GM23338 (cell line): ENCODE measurements around the gene GRK7. TPM values are rescaled to one million over a fixed set of nuclear protein-coding genes. Genes with fewer than 3 reads are reported as not detected.

Source experiments
- ATAC-seq: fragments of 200-7000 bp; cut with Tn5 transposase; 3 replicates; pipeline ENCODE4 v1.9.1; 2020
- DNase-seq: peaks from one replicate; pipeline ENCODE4 v3.0.0-alpha.2; 2015; ENCODE audit warnings: low spot score
- H2AFZ ChIP-seq: fragments of 200-600 bp; sonication (generic); 2 replicates; pipeline ENCODE4 v1.8.0; 2016; ENCODE audit warnings: antibody characterized with exemption, mild to moderate bottlenecking, moderate library complexity
- H3F3A ChIP-seq: fragments of 200-600 bp; sonication (generic); replicated peaks from 2 replicates; pipeline ENCODE4 v1.8.0; 2017; ENCODE audit warnings: antibody characterized with exemption, mixed run types, low read depth
- H3K27ac ChIP-seq: fragments of 200-600 bp; sonication (generic); 2 replicates; pipeline ENCODE4 v1.6.1; 2016; ENCODE audit warnings: low read depth
- H3K27me3 ChIP-seq: fragments of 200-600 bp; sonication (generic); 2 replicates; pipeline ENCODE4 v1.8.0; 2016; ENCODE audit warnings: mild to moderate bottlenecking, mixed run types, moderate library complexity; ENCODE audit not compliant: insufficient read depth
- H3K36me3 ChIP-seq: fragments of 200-600 bp; sonication (generic); 2 replicates; pipeline ENCODE4 v1.8.0; 2016; ENCODE audit warnings: mild to moderate bottlenecking; ENCODE audit not compliant: insufficient read depth
- H3K4me1 ChIP-seq: fragments of 200-600 bp; sonication (generic); 2 replicates; pipeline ENCODE4 v1.8.0; 2016; ENCODE audit warnings: mild to moderate bottlenecking, moderate library complexity; ENCODE audit not compliant: insufficient read depth
- H3K4me2 ChIP-seq: fragments of 200-600 bp; sonication (generic); 2 replicates; pipeline ENCODE4 v1.7.1; 2017; ENCODE audit warnings: mixed run types
- H3K4me3 ChIP-seq: fragments of 200-600 bp; sonication (generic); 2 replicates; pipeline ENCODE4 v1.6.1; 2016; ENCODE audit warnings: mixed run types
- H3K79me2 ChIP-seq: fragments of 200-600 bp; sonication (generic); replicated peaks from 2 replicates; pipeline ENCODE4 v1.8.0; 2017; ENCODE audit warnings: mild to moderate bottlenecking; ENCODE audit not compliant: insufficient read depth
- H3K9me2 ChIP-seq: fragments of 200-600 bp; sonication (generic); 2 replicates; pipeline ENCODE4 v1.8.0; 2017; ENCODE audit not compliant: insufficient read depth
- H4K20me1 ChIP-seq: fragments of 200-600 bp; sonication (generic); replicated peaks from 2 replicates; pipeline ENCODE4 v1.8.0; 2017; ENCODE audit warnings: mild to moderate bottlenecking; ENCODE audit not compliant: insufficient read depth
- H3K27ac Mint-ChIP-seq: 2 replicates; pipeline ENCODE4 v1.8.0; 2020; ENCODE audit warnings: inconsistent platforms, mild to moderate bottlenecking, moderate library complexity, mixed read lengths
- H3K27me3 Mint-ChIP-seq: 3 replicates; pipeline ENCODE4 v1.8.0; 2022; ENCODE audit warnings: low read depth, mild to moderate bottlenecking, moderate library complexity, mixed read lengths, inconsistent platforms; ENCODE audit not compliant: insufficient read depth, poor library complexity
- H3K36me3 Mint-ChIP-seq: 3 replicates; pipeline ENCODE4 v1.8.0; 2021; ENCODE audit warnings: low read depth, mild to moderate bottlenecking, inconsistent platforms, moderate library complexity, mixed read lengths
- H3K4me1 Mint-ChIP-seq: 3 replicates; pipeline ENCODE4 v1.8.0; 2020; ENCODE audit warnings: mild to moderate bottlenecking, inconsistent platforms, mixed read lengths
- H3K4me3 Mint-ChIP-seq: 3 replicates; pipeline ENCODE4 v1.8.0; 2021; ENCODE audit warnings: moderate library complexity, mild to moderate bottlenecking, inconsistent platforms, mixed read lengths
- H3K9me3 Mint-ChIP-seq: 3 replicates; pipeline ENCODE4 v1.8.0; 2020; ENCODE audit warnings: moderate library complexity, mild to moderate bottlenecking, inconsistent platforms, mixed read lengths
- ETS1 ChIP-seq: IDR thresholded peaks from 2 replicates; pipeline ENCODE4 v1.6.1; 2016; ENCODE audit warnings: antibody characterized with exemption
- EZH2 ChIP-seq: fragments of 200-600 bp; sonication (generic); IDR thresholded peaks from one replicate; pipeline ENCODE4 v1.8.0; 2017; ENCODE audit warnings: antibody characterized with exemption, mild to moderate bottlenecking, low read depth; ENCODE audit not compliant: unreplicated experiment
- EZH2phosphoT487 ChIP-seq: fragments of 200-600 bp; sonication (generic); IDR thresholded peaks from one replicate; pipeline ENCODE4 v1.8.1; 2018; ENCODE audit warnings: antibody characterized with exemption; ENCODE audit not compliant: unreplicated experiment
- NANOG ChIP-seq: IDR thresholded peaks from 2 replicates; pipeline ENCODE4 v1.6.1; 2016; ENCODE audit warnings: antibody characterized with exemption, borderline replicate concordance
- REST ChIP-seq: IDR thresholded peaks from one replicate; pipeline ENCODE4 v1.6.1; 2018; ENCODE audit warnings: antibody characterized with exemption; ENCODE audit not compliant: unreplicated experiment
- STAT1 ChIP-seq: IDR thresholded peaks from one replicate; pipeline ENCODE4 v1.6.1; 2016; ENCODE audit warnings: antibody characterized with exemption; ENCODE audit not compliant: unreplicated experiment
- ZNF462 ChIP-seq: fragments of 250-450 bp; sonication (Bioruptor Pico); IDR thresholded peaks from 2 replicates; pipeline ENCODE4 v1.5.0; 2020; ENCODE audit warnings: mild to moderate bottlenecking, moderate library complexity
- polyA plus RNA-seq: library from polyadenylated mRNA; unstranded; fragments of >200 nt; fragmentation: Nextera tagmentation; extraction: Ambion mirVana; gene quantifications from 2 replicates; pipeline ENCODE4 v1.2.1, GENCODE V29; 2016
- total RNA-seq: library from RNA; depleted of rRNA; stranded (reverse); fragments of >200 nt; shearing (Covaris generic); gene quantifications from 2 replicates; pipeline ENCODE4 v1.2.3, GENCODE V29; 2014

GRK7 gene
- total and polyA plus RNA-seq, 2 experiments from 2014 or later, result not detected

GRCh38 chr3:141795741-141796080, 32.5 kb downstream of the GRK7 start:
- peak overlapping the region; percentile 97 for H2AFZ ChIP-seq
- no peaks in the 10 kb centered on the region for H3K36me3 ChIP-seq
- no peak overlapping the region for H3K4me3 Mint-ChIP-seq
- no peaks in the 10 kb centered on the region for H3K79me2 ChIP-seq
- TF ChIP-seq REST, result no peak
- TF ChIP-seq STAT1, result no peak
- TF ChIP-seq EZH2phosphoT487, result no peak
- TF ChIP-seq ETS1, result no peak
- TF ChIP-seq NANOG, result no peak
- TF ChIP-seq EZH2, result no peak
- TF ChIP-seq ZNF462 (CRISPR knock-in tag), result no peak
- no peak overlapping the region for H3K27ac ChIP-seq
- peaks cover 6% of the 10 kb centered on the region; the same call in 2 of the 3 replicates for H3K36me3 Mint-ChIP-seq
- ATAC-seq (no peak), DNase-seq (no peak)
- no peaks in the 10 kb centered on the region for H4K20me1 ChIP-seq
- peaks cover 31% of the 10 kb centered on the region for H3K4me1 Mint-ChIP-seq
- H3F3A ChIP-seq, result no peaks in the 10 kb centered on the region
- H3K4me1 ChIP-seq, result peaks cover 15% of the 10 kb centered on the region
- H3K4me3 ChIP-seq, result no peak overlapping the region
- peaks cover 9% of the 10 kb centered on the region; the same call in 2 of the 3 replicates for H3K9me3 Mint-ChIP-seq
- no peak overlapping the region for H3K4me2 ChIP-seq
- H3K27me3 ChIP-seq, result peaks cover 25% of the 10 kb centered on the region
- peaks cover 18% of the 10 kb centered on the region for H3K27me3 Mint-ChIP-seq
- no peak overlapping the region for H3K27ac Mint-ChIP-seq
- H3K9me2 ChIP-seq, result no peaks in the 10 kb centered on the region
